ENCODE measurements around the gene BRINP2.

Gene BRINP2

GRCh38 chr1:177164380-177165068, 6.2 kb upstream of the BRINP2 start, which contains the start of gene ASTN1:
TSS of gene ASTN1 (minus strand) at chr1:177164712. CDS start at chr1:177164676, 36 bp downstream.
- DNase-seq (ENCODE audit: low read depth): no peak

DNA sequence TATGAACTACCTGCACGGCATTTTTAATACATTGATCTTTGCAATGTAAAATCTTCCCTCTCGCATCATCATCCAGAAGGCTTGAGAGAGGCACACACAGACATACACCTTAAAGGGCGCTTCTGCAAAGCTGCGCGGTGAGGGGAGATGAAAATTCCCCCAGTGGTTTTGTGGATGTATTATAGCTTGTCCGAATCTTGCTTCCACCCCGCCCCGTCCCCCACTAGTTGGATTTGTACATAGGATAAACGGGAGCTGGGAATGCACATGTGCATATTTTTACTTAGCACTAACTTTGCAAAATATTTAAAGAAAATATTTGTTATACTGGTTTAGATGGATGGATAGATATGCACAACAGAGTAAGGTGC, 5.7 kb upstream of the BRINP2 start:
- no peak for DNase-seq (ENCODE audit: low read depth)

GRCh38 chr1:177171536-177172123, 872 bp downstream of the BRINP2 start:
- DNase-seq (ENCODE audit: low read depth): peak; percentile 50

- DNase-seq (ENCODE audit: low read depth): no peak
Observed at GRCh38 chr1:177172272-177172671, 1.5 kb downstream of the BRINP2 start.

- DNase-seq (ENCODE audit: low read depth): no peak
Observed at GRCh38 chr1:177172866-177173265, 2.1 kb downstream of the BRINP2 start.

GRCh38 chr1:177173976-177174375, 3.2 kb downstream of the BRINP2 start:
- DNase-seq (ENCODE audit: low read depth): no peak

DNA sequence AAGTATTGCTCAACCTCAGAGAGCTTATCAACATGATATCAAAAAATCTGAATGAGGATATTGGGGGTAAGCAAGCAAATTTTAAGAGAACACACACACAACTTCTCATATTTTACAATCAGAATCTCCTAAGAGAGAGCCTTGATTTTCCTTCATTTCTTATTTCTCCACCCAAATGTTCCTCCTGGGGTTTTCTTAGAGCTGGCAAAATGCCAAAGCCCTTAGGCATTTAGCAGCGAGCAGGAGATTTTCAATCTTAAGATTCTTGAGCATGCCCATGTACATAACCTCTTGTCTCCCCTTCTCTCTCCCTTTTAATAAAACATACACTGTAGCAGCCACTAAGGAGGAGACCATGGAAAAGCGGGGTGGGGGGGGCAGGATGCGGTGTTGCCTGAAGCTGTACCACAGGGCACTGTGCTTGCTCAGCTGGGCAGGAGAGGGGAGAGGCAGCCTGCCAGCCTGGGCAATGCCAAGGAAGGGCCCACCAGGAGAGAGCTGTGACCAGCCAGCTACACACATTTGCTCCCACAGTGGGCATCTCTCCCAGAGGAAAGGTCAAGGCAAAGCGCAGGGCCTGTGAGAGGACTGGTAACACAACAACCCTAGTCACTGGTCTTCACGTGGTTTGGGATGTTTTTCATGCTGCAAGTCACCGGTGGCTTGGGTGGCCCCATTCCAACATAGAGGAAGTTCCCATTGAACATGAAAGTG, 4.3 kb downstream of the BRINP2 start:
- no peak for DNase-seq (ENCODE audit: low read depth)

DNA sequence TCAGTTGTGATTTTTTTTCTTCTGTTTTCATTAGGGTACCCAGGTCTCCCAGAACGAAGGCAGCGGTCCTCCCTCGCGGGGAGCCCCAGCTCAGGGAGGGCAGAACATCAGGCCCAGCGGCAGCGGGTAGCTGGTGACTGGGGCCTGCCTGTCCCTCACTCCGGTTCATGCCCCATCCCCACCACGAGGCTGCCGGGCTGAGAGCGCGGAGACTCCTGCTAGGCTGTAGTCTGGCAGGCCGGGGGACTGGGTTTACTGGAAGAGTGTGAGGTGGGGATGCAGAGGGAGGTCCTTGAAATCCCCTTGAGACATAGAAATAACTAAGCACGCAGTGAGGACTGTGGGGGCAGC, 10.5 kb downstream of the BRINP2 start:
- no peak for DNase-seq (ENCODE audit: low read depth)

- DNase-seq (ENCODE audit: low read depth): peak; percentile 15
Observed at GRCh38 chr1:177181631-177182291, 11.0 kb downstream of the BRINP2 start.

DNA sequence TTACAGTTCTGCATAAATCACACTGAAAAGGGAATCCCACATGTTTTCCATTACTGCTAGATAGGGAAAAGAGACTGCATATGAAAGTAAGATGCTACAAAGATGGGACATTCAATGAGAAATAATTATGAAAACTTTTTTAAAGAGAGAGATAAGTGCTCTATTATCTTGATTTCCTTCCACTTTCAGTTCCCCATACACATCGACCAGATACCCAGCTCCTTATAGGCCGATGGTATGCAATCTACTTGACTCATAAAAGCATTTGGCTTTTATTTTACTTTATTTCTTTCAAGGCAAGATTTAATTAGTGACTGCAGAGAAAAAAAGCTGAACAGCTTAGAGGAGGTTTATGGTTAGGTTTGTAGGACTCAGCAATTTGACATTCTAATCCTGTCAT, 13.1 kb downstream of the BRINP2 start:
- no peak for DNase-seq (ENCODE audit: low read depth)

DNA sequence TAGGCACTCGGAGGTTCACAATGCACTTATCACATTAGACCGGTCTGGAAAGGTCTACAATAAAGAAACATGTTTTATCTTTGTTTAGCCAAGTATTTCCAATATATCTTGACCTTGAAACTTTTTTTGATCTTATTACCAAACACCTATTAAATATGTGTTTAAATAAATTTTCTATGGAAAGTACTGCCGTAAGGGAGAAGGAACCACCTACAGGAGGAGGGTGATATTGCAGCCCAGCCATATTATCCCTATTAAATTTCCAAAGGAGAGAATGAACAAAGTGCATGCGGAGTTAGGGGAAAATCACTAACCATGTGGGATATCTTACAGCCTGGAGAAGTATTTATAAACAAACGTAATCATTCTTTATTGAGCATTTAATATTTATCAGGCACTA, 14.5 kb downstream of the BRINP2 start:
- no peak for DNase-seq (ENCODE audit: low read depth)

DNA sequence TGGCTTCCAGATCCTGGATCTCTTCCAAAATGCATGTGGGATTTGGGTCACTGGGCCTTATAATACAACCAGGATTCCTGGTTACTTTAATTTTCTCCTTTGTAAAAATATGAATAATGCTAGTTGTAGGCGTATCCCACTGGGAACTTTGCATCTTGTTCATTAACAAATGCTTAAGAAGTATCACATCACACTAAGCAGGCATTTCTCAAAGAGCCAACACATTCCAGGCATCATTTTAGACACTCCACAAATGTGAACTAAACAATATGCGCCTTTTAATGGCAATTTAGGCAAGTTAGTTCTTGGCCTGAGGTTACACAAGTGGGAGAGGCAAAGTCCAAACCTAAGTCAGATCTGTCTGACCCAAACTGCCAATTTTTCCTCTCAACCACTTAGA, 15.9 kb downstream of the BRINP2 start:
- DNase-seq (ENCODE audit: low read depth): no peak

GRCh38 chr1:177190308-177190970, 19.7 kb downstream of the BRINP2 start:
- DNase-seq (ENCODE audit: low read depth): no peak

GRCh38 chr1:177198243-177198642, 27.5 kb downstream of the BRINP2 start:
- DNase-seq (ENCODE audit: low read depth): no peak

GRCh38 chr1:177200290-177200689, 29.5 kb downstream of the BRINP2 start:
- no peak for DNase-seq (ENCODE audit: low read depth)

DNA sequence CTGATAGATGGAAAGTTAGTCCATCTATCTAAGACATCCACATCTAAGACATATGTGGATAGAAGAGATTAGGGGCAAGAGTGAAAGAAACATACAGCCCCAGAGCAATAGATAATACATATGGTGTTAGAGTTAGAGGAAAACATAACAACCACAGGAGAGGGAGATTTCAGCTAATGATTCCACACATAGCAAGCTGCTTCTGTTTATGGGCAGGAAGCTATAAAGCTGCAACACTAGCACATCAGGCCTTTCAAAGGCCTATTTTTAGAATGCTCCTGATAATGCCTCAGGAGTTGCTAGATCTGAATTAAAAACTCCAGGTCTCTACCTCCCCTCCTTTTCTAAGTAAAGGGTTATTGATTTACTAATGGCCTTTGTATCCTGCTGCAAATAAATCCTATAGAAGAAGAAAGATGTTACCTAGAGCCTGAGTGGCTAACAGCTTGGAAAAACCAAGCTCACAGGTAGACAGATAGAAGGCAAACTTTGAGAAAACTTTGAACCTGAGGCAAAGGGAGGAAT, 36.1 kb downstream of the BRINP2 start:
- no peak for DNase-seq (ENCODE audit: low read depth)

DNA sequence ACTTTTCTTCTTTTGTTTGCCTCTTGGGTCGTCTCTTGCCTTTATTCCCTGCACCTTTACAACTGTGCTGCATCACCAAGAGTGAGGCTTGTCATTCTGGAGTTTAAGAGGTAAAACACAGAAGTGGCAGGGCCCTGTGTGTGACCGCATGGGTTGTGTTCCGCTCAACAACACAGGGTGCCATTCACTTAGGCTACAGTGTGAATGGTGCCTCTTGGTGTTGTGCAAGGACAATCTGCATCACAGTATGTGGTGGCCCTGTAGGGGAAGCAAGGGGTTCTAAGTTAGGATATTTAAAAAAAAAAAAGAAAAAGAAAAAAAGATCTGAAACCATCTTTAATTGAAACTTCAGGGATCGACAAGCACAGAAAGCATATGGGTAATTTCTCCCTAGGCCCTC, 38.2 kb downstream of the BRINP2 start:
- DNase-seq (ENCODE audit: low read depth): no peak

GRCh38 chr1:177209357-177209756, 38.6 kb downstream of the BRINP2 start:
- peak; percentile 99 for DNase-seq (ENCODE audit: low read depth)

GRCh38 chr1:177210071-177210470, 39.3 kb downstream of the BRINP2 start:
- no peak for DNase-seq (ENCODE audit: low read depth)

DNA sequence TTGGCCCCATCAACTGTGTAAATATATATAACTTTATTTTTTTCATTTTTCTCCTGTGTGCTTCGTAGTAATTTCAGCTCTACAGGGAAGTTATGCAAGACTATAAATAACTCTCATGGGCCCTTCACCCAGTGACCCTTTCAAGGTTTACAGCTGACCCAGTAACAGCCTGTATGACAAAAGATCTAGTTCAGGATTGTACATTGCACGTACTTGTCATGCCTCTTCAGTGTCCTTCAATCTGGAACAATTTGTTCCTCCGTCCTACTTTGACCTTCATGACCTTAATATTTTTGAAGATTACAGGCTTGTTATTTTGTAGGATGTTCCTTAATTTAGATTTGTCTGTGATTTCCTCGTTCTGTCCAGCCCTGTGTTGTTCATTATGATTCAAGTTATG, 40.5 kb downstream of the BRINP2 start:
- no peak for DNase-seq (ENCODE audit: low read depth)

DNA sequence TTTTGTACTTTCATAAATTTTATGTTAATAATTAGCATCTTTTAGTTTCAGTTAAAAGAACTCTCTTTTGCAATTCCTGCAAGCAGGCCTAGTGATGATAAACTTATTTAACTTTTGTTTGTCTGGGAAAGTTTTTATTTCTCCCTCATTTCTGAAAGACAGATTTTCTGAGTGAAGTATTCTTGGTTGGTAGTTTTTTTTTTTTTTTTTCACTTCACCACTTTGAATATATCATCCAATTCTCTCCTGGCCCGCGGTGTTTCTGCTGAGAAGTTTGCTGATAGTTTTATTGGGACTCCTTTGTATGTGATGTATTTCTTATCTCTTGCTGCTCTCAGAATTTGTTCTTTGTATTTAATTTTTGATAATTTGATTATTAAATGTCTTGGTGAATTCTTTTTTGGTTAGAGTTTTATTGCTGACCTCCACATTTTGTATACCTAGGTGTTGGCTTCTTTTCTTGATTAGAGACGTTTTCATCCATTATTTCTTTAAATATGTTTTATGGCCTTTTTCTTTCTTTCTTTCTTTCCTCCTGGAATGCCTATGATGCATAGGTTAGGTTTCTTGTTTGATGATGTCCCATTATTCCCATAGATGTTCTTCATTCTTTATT, 45.9 kb downstream of the BRINP2 start:
- DNase-seq (ENCODE audit: low read depth): no peak

All from fibroblast of gingiva (primary cell).